HEK293 (cell line): ENCODE measurements around the gene ZNF367.

ENCODE experiments used
- CTCF ChIA-PET: fragments of 350-600 bp; formaldehyde crosslinking; extraction: SDS; loops from one replicate; lab custom pipeline; 2021; ENCODE audit warnings: antibody characterized with exemption; lab: Yijun Ruan, JAX
- POLR2A ChIA-PET: fragments of 300-600 bp; formaldehyde crosslinking; extraction: SDS; loops from one replicate; lab custom pipeline; 2020; ENCODE audit warnings: antibody characterized with exemption, inconsistent platforms; lab: Yijun Ruan, JAX
- H3K27ac ChIP-seq: fragments of 200-500 bp; sonication (Bioruptor generic); 2 replicates; pipeline ENCODE4 v1.5.1; 2014; ENCODE audit warnings: low read depth, low read length, control low read depth, inconsistent platforms; ENCODE audit errors: extremely low read depth
- H3K36me3 ChIP-seq, 2 experiments: fragments of 200-500 bp in 1 of 2; sonication (Bioruptor generic) in 1 of 2; 1 replicate in 1 of 2; 2 replicates in 1 of 2; pipeline ENCODE4 v1.5.1; 2014 to 2017; ENCODE audit warnings: inconsistent platforms in 2 of 2, low read length in 2 of 2; ENCODE audit not compliant: control insufficient read depth in 2 of 2, insufficient read depth in 1 of 2
- H3K4me1 ChIP-seq: fragments of 200-500 bp; sonication (Bioruptor generic); 2 replicates; pipeline ENCODE4 v1.5.1; 2014; ENCODE audit warnings: mild to moderate bottlenecking, low read length, inconsistent platforms; ENCODE audit not compliant: control insufficient read depth, insufficient read depth
- H3K4me3 ChIP-seq: 2 replicates; pipeline ENCODE4 v1.5.1; 2011; ENCODE audit warnings: low read depth, mild to moderate bottlenecking, control low read depth, low read length, moderate library complexity
- H3K9me3 ChIP-seq: fragments of 200-500 bp; sonication (Bioruptor generic); 2 replicates; pipeline ENCODE4 v1.5.1; 2014; ENCODE audit warnings: low read depth, low read length, inconsistent platforms; ENCODE audit not compliant: control insufficient read depth, insufficient read depth
- INSM2 ChIP-seq: fragments of 450-650 bp; formaldehyde crosslinking; IDR thresholded peaks from 2 replicates; pipeline ENCODE4 v1.5.1; 2016; ENCODE audit warnings: missing biosample characterization, missing genetic modification characterization
- OVOL3 ChIP-seq: fragments of 450-650 bp; formaldehyde crosslinking; IDR thresholded peaks from 2 replicates; pipeline ENCODE4 v1.5.1; 2016; ENCODE audit warnings: missing biosample characterization, missing genetic modification characterization
- PRDM6 ChIP-seq: fragments of 450-650 bp; formaldehyde crosslinking; IDR thresholded peaks from 2 replicates; pipeline ENCODE4 v1.5.1; 2017; ENCODE audit warnings: missing biosample characterization, missing genetic modification characterization
- REPIN1 ChIP-seq: fragments of 450-650 bp; formaldehyde crosslinking; IDR thresholded peaks from 2 replicates; pipeline ENCODE4 v1.5.1; 2017; ENCODE audit warnings: missing biosample characterization, missing genetic modification characterization, low read depth
- ZBTB10 ChIP-seq: fragments of 450-650 bp; formaldehyde crosslinking; IDR thresholded peaks from 2 replicates; pipeline ENCODE4 v1.5.1; 2016; ENCODE audit warnings: missing biosample characterization, missing genetic modification characterization
- ZBTB11 ChIP-seq: fragments of 450-650 bp; formaldehyde crosslinking; conservative IDR thresholded peaks from 2 replicates; pipeline ENCODE4 v1.5.1; 2016; ENCODE audit warnings: low read depth, missing biosample characterization, missing genetic modification characterization
- ZBTB17 ChIP-seq: fragments of 450-650 bp; formaldehyde crosslinking; IDR thresholded peaks from 2 replicates; pipeline ENCODE4 v1.5.1; 2016; ENCODE audit warnings: missing biosample characterization, missing genetic modification characterization
- ZBTB8A ChIP-seq: fragments of 450-650 bp; formaldehyde crosslinking; IDR thresholded peaks from 2 replicates; pipeline ENCODE4 v1.5.1; 2016; ENCODE audit warnings: missing biosample characterization, missing genetic modification characterization
- ZFP41 ChIP-seq: fragments of 450-650 bp; formaldehyde crosslinking; IDR thresholded peaks from 2 replicates; pipeline ENCODE4 v1.5.1; 2016; ENCODE audit warnings: missing biosample characterization, missing genetic modification characterization, borderline replicate concordance
- ZNF112 ChIP-seq: fragments of 450-650 bp; formaldehyde crosslinking; IDR thresholded peaks from 2 replicates; pipeline ENCODE4 v1.5.0; 2017; ENCODE audit warnings: missing biosample characterization, missing genetic modification characterization
- ZNF146 ChIP-seq: fragments of 450-650 bp; formaldehyde crosslinking; IDR thresholded peaks from 2 replicates; pipeline ENCODE4 v1.5.1; 2016; ENCODE audit warnings: missing biosample characterization, missing genetic modification characterization
- ZNF221 ChIP-seq: fragments of 450-650 bp; formaldehyde crosslinking; IDR thresholded peaks from 2 replicates; pipeline ENCODE4 v1.5.1; 2017; ENCODE audit warnings: missing biosample characterization, missing genetic modification characterization, borderline replicate concordance
- ZNF350 ChIP-seq: fragments of 450-650 bp; formaldehyde crosslinking; IDR thresholded peaks from 2 replicates; pipeline ENCODE4 v1.5.0; 2017; ENCODE audit warnings: missing biosample characterization, mild to moderate bottlenecking, missing genetic modification characterization
- ZNF391 ChIP-seq: fragments of 450-650 bp; formaldehyde crosslinking; IDR thresholded peaks from 2 replicates; pipeline ENCODE4 v1.5.1; 2016; ENCODE audit warnings: low read depth, missing biosample characterization, missing genetic modification characterization, borderline replicate concordance
- ZNF433 ChIP-seq: fragments of 450-650 bp; formaldehyde crosslinking; IDR thresholded peaks from 2 replicates; pipeline ENCODE4 v1.5.1; 2016; ENCODE audit warnings: missing biosample characterization, missing genetic modification characterization, low read depth
- ZNF521 ChIP-seq: fragments of 450-650 bp; formaldehyde crosslinking; IDR thresholded peaks from 2 replicates; pipeline ENCODE4 v1.5.1; 2017; ENCODE audit warnings: missing biosample characterization, mild to moderate bottlenecking, missing genetic modification characterization
- ZNF530 ChIP-seq: fragments of 450-650 bp; formaldehyde crosslinking; IDR thresholded peaks from 2 replicates; pipeline ENCODE4 v1.5.1; 2016; ENCODE audit warnings: low read depth, missing biosample characterization, missing genetic modification characterization
- ZNF561 ChIP-seq: fragments of 450-650 bp; IDR thresholded peaks from 2 replicates; pipeline ENCODE4 v1.5.1; 2018; ENCODE audit warnings: missing biosample characterization, missing genetic modification characterization, borderline replicate concordance
- ZNF580 ChIP-seq: fragments of 450-650 bp; formaldehyde crosslinking; IDR thresholded peaks from 2 replicates; pipeline ENCODE4 v1.5.1; 2016; ENCODE audit warnings: missing biosample characterization, missing genetic modification characterization
- ZNF621 ChIP-seq: fragments of 450-650 bp; formaldehyde crosslinking; IDR thresholded peaks from 2 replicates; pipeline ENCODE4 v1.5.1; 2017; ENCODE audit warnings: missing biosample characterization, missing genetic modification characterization
- ZNF701 ChIP-seq: fragments of 450-650 bp; formaldehyde crosslinking; IDR thresholded peaks from 2 replicates; pipeline ENCODE4 v1.5.1; 2016; ENCODE audit warnings: missing biosample characterization, missing genetic modification characterization
- ZNF785 ChIP-seq: fragments of 450-650 bp; formaldehyde crosslinking; IDR thresholded peaks from 2 replicates; pipeline ENCODE4 v1.5.1; 2016; ENCODE audit warnings: missing biosample characterization, missing genetic modification characterization
- ZNF792 ChIP-seq: fragments of 450-650 bp; formaldehyde crosslinking; IDR thresholded peaks from 2 replicates; pipeline ENCODE4 v1.5.1; 2016; ENCODE audit warnings: missing biosample characterization, missing genetic modification characterization
- ZNF837 ChIP-seq: fragments of 450-650 bp; formaldehyde crosslinking; IDR thresholded peaks from 2 replicates; pipeline ENCODE4 v1.5.1; 2016; ENCODE audit warnings: missing biosample characterization, missing genetic modification characterization

Gene ZNF367

GRCh38 chr9:96379461-96379860, 38.7 kb downstream of the ZNF367 start:
- ChIA-PET CTCF (interaction anchor here (0.5 to 1.0 kb wide), 5 partner anchors 20 to 869 kb away, joined by 3 to 4 read pairs (median 3); no protein-coding TSS in a partner anchor), POLR2A (interaction anchor here (1.0 kb wide), 1 partner anchor 72 kb away, joined by 4 read pairs; no protein-coding TSS in a partner anchor)
- TF ChIP-seq ZNF792 (tag by site-specific recombination) (no peak), ZFP41 (tag by site-specific recombination) (no peak), ZNF561 (tag by site-specific recombination) (no peak), ZBTB8A (tag by site-specific recombination) (no peak), ZNF433 (tag by site-specific recombination) (no peak), ZBTB10 (tag by site-specific recombination) (no peak)
- Histone ChIP-seq H3K27ac (no peak overlapping the region), H3K36me3 (no peaks in the 10 kb centered on the region), H3K4me3 (no peak overlapping the region), H3K9me3 (no peaks in the 10 kb centered on the region), H3K4me1 (peaks cover 6% of the 10 kb centered on the region; the same call in 1 of the 2 replicates)

- POLR2A ChIA-PET = interaction anchor here (0.6 kb wide), 2 partner anchors 153 to 254 kb away, joined by 3 read pairs; no protein-coding TSS in a partner anchor
- TF ChIP-seq ZNF701 (no peak), ZNF391 (tag by site-specific recombination) (no peak), ZNF146 (no peak), ZNF112 (tag by site-specific recombination) (no peak), ZNF580 (tag by site-specific recombination) (no peak), PRDM6 (tag by site-specific recombination) (no peak), ZNF221 (tag by site-specific recombination) (no peak), ZNF521 (no peak), INSM2 (tag by site-specific recombination) (no peak), ZBTB11 (tag by site-specific recombination) (no peak), ZNF837 (tag by site-specific recombination) (no peak), ZBTB17 (tag by site-specific recombination) (no peak), ZNF530 (tag by site-specific recombination) (no peak), OVOL3 (no peak), REPIN1 (no peak), ZNF621 (tag by site-specific recombination) (no peak), ZNF350 (no peak), ZNF785 (no peak)
- CTCF ChIA-PET = interaction anchor here (0.6 to 1.7 kb wide), 4 partner anchors 9 to 289 kb away, joined by 3 to 5 read pairs (median 4); no protein-coding TSS in a partner anchor
These were observed 40.0 kb downstream of the ZNF367 start for GRCh38 chr9:96378187-96378586.

More at GRCh38 chr9:96378187-96378586, 40.0 kb downstream of the ZNF367 start:
- no peaks in the 10 kb centered on the region for H3K36me3 ChIP-seq
- no peak overlapping the region for H3K4me3 ChIP-seq
- no peaks in the 10 kb centered on the region for H3K9me3 ChIP-seq
- peaks cover 4% of the 10 kb centered on the region; the same call in 1 of the 2 replicates for H3K4me1 ChIP-seq
- H3K27ac ChIP-seq = no peak overlapping the region
